Stimulated activated CD8-positive, alpha-beta memory T cell treated with anti-CD3 and anti-CD28 coated beads, Interleukin-15, amount 100 ng/mL, for 1 hour (primary cell): ENCODE results near the gene SPANXA2.
"Not testable (repeated sequence)": the region's sequence is repeated elsewhere in the genome, so short reads cannot be mapped to it uniquely, and the experiment has no call there.

Experiments used
- DNase-seq: peaks from one replicate; pipeline ENCODE4 v3.0.0-alpha.2; 2020; ENCODE audit warnings: low read depth

Gene SPANXA2

GRCh38 chrX:141589408-141589807 lies at the start of gene SPANXA2:
Gene SPANXA2 (plus strand): TSS chrX:141589708. CDS start chrX:141589768, 60 bp downstream.
- not testable (repeated sequence) for DNase-seq

DNA sequence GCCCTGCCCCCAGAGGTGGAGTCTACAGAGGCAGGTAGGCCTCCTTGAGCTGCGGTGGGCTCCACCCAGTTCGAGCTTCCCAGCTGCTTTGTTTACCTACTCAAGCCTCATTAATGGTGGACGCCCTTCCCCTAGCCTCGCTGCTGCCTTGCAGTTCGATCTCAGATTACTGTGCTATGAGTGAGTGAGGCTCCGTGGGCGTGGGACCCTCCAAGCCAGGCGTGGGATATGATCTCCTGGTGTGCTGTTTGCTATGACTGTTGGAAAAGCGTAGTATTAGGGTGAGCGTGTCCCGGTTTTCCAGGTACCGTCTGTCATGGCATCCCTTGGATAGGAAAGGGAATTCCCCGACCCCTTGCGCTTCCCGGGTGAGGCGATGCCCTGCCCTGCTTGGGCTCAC lies 47.0 kb upstream of the SPANXA2 start:
- DNase-seq = not testable (repeated sequence)

- not testable (repeated sequence) for DNase-seq
Observed at GRCh38 chrX:141584638-141585037, 4.9 kb upstream of the SPANXA2 start, which contains the start of gene SPANXA1. Gene SPANXA1 (minus strand): TSS chrX:141584738. CDS start chrX:141584678, 60 bp downstream.

GRCh38 chrX:141609111-141609510 lies 19.6 kb downstream of the SPANXA2 start:
- DNase-seq = no peak

DNA sequence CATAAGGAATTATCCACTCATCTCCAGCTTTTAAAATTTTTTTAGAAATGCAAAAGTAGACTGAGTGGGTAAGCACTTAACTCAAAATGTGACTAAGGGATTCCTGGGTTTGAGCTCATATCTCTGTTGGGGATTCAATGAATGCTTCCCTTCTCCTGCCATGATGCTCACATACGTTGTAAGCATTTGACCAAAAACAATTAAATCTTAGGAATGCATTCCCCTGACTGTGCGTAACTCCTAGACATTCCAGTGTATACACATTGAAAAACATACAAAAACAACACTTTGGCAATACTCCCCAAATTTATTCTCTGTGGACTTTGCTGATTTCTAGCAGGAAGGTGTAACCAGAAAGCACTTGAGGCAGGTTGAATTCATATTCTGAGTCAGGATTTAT lies 29.8 kb downstream of the SPANXA2 start:
- DNase-seq = no peak

GRCh38 chrX:141632124-141632523 lies 42.6 kb downstream of the SPANXA2 start:
- no peak for DNase-seq

GRCh38 chrX:141638550-141638949 lies 49.0 kb downstream of the SPANXA2 start:
- DNase-seq = no peak
